Activated CD8-positive, alpha-beta T cell treated with anti-CD3 and anti-CD28 coated beads, Interleukin-2, amount 10 ng/mL, durations not matched to agents 7 days and 5 days (primary cell): ENCODE measurements around the gene PHACTR3. TPM values are rescaled to one million over a fixed set of nuclear protein-coding genes. Genes with fewer than 3 reads are reported as not detected.
A peak's percentile ranks its signal among the peaks of the same experiment; 100 is the strongest.

ENCODE experiments used
- ATAC-seq: fragments of 150-1000 bp; cut with Tn5 transposase; one replicate; pipeline ENCODE4 v1.10.0; 2021; ENCODE audit warnings: moderate library complexity
- CTCF ChIA-PET: fragments of 350-600 bp; sonication (Branson Sonifier 250); formaldehyde crosslinking; loops from one replicate; lab custom pipeline; 2021; ENCODE audit warnings: antibody characterized with exemption; lab: Charles Lee
- POLR2A ChIA-PET: fragments of 350-600 bp; sonication (Branson Sonifier 250); formaldehyde crosslinking; loops from one replicate; lab custom pipeline; 2021; ENCODE audit warnings: antibody characterized with exemption; lab: Charles Lee
- DNase-seq: peaks from one replicate; pipeline ENCODE4 v3.0.0-alpha.2; 2020
- H3K27ac Mint-ChIP-seq: one replicate; pipeline ENCODE4 v1.8.0; 2021; ENCODE audit warnings: mild to moderate bottlenecking, mixed read lengths
- H3K27me3 Mint-ChIP-seq: one replicate; pipeline ENCODE4 v1.8.0; 2021; ENCODE audit warnings: low read depth, mixed read lengths
- H3K36me3 Mint-ChIP-seq: one replicate; pipeline ENCODE4 v1.8.0; 2021; ENCODE audit warnings: low read depth, mixed read lengths
- H3K4me1 Mint-ChIP-seq: one replicate; pipeline ENCODE4 v1.8.0; 2021; ENCODE audit warnings: low read depth, mixed read lengths
- H3K4me3 Mint-ChIP-seq: one replicate; pipeline ENCODE4 v1.8.0; 2021; ENCODE audit warnings: mild to moderate bottlenecking, mixed read lengths
- H3K9me3 Mint-ChIP-seq: one replicate; pipeline ENCODE4 v1.8.0; 2022; ENCODE audit warnings: mixed read lengths; ENCODE audit not compliant: insufficient read depth
- total RNA-seq, 2 experiments: library from RNA; stranded (reverse); gene quantifications; one replicate each; pipeline ENCODE4 v1.2.3, GENCODE V29; 2021

Gene PHACTR3
- total RNA-seq, 2 experiments from 2014 or later: not detected

- H3K27ac Mint-ChIP-seq: no peak overlapping the region
- no peaks in the 10 kb centered on the region for H3K27me3 Mint-ChIP-seq
- DNase-seq (no peak), ATAC-seq (no peak)
- CTCF ChIA-PET: interaction anchor here (1.4 kb wide), 1 partner anchor 72 kb away, joined by 4 read pairs; no protein-coding TSS in a partner anchor
- POLR2A ChIA-PET: no interaction called here
- no peak overlapping the region for H3K4me3 Mint-ChIP-seq
- H3K4me1 Mint-ChIP-seq: no peaks in the 10 kb centered on the region
- H3K36me3 Mint-ChIP-seq: no peaks in the 10 kb centered on the region
- no peaks in the 10 kb centered on the region for H3K9me3 Mint-ChIP-seq
Observed at GRCh38 chr20:59777814-59778575, 173.7 kb downstream of the PHACTR3 start.

- H3K4me3 Mint-ChIP-seq: no peak overlapping the region
- no peak for DNase-seq
- no peak overlapping the region for H3K27ac Mint-ChIP-seq
- ChIA-PET CTCF (no interaction called here), POLR2A (no interaction called here)
- H3K9me3 Mint-ChIP-seq: no peaks in the 10 kb centered on the region
- H3K27me3 Mint-ChIP-seq: no peaks in the 10 kb centered on the region
- H3K36me3 Mint-ChIP-seq: no peaks in the 10 kb centered on the region
- H3K4me1 Mint-ChIP-seq: no peaks in the 10 kb centered on the region
- ATAC-seq: no peak
Observed at GRCh38 chr20:59778615-59779200, 174.4 kb downstream of the PHACTR3 start.

GRCh38 chr20:59779656-59780380, 175.5 kb downstream of the PHACTR3 start:
- H3K27ac Mint-ChIP-seq: no peak overlapping the region
- no peaks in the 10 kb centered on the region for H3K4me1 Mint-ChIP-seq
- H3K36me3 Mint-ChIP-seq: no peaks in the 10 kb centered on the region
- no peak for DNase-seq
- no peaks in the 10 kb centered on the region for H3K9me3 Mint-ChIP-seq
- ChIA-PET CTCF (no interaction called here), POLR2A (no interaction called here)
- H3K4me3 Mint-ChIP-seq: no peak overlapping the region
- H3K27me3 Mint-ChIP-seq: no peaks in the 10 kb centered on the region
- no peak for ATAC-seq

- no peaks in the 10 kb centered on the region for H3K36me3 Mint-ChIP-seq
- DNase-seq (no peak), ATAC-seq (no peak)
- POLR2A ChIA-PET: no interaction called here
- no peaks in the 10 kb centered on the region for H3K9me3 Mint-ChIP-seq
- CTCF ChIA-PET: interaction anchor here (2.5 kb wide), 1 partner anchor 70 kb away, joined by 11 read pairs; no protein-coding TSS in a partner anchor
- no peak overlapping the region for H3K27ac Mint-ChIP-seq
- no peaks in the 10 kb centered on the region for H3K27me3 Mint-ChIP-seq
- no peaks in the 10 kb centered on the region for H3K4me1 Mint-ChIP-seq
- H3K4me3 Mint-ChIP-seq: no peak overlapping the region
Observed at GRCh38 chr20:59780494-59781185, 176.3 kb downstream of the PHACTR3 start.

GRCh38 chr20:59781226-59781625, 176.9 kb downstream of the PHACTR3 start:
- Mint-ChIP-seq H3K9me3 (no peaks in the 10 kb centered on the region), H3K27ac (no peak overlapping the region), H3K4me1 (no peaks in the 10 kb centered on the region), H3K36me3 (no peaks in the 10 kb centered on the region), H3K27me3 (no peaks in the 10 kb centered on the region), H3K4me3 (no peak overlapping the region)
- DNase-seq (no peak), ATAC-seq (no peak)
- POLR2A ChIA-PET: no interaction called here
- CTCF ChIA-PET: interaction anchor here (2.5 kb wide), 1 partner anchor 69 kb away, joined by 11 read pairs; no protein-coding TSS in a partner anchor

GRCh38 chr20:59782986-59783640, 178.8 kb downstream of the PHACTR3 start:
- peak; percentile 59 for DNase-seq
- CTCF ChIA-PET: interaction anchor here (0.6 to 1.9 kb wide), 5 partner anchors 65 to 172 kb away, joined by 3 to 8 read pairs (median 3); no protein-coding TSS in a partner anchor

GRCh38 chr20:59783641-59784010, 179.3 kb downstream of the PHACTR3 start:
- no peak overlapping the region for H3K4me3 Mint-ChIP-seq
- no peak for ATAC-seq
- H3K4me1 Mint-ChIP-seq: no peaks in the 10 kb centered on the region
- no peaks in the 10 kb centered on the region for H3K36me3 Mint-ChIP-seq
- ChIA-PET POLR2A (no interaction called here), CTCF (interaction anchor here (0.6 to 1.9 kb wide), 5 partner anchors 64 to 172 kb away, joined by 3 to 8 read pairs (median 3); no protein-coding TSS in a partner anchor)
- H3K27me3 Mint-ChIP-seq: no peaks in the 10 kb centered on the region
- no peak overlapping the region for H3K27ac Mint-ChIP-seq
- DNase-seq: no peak
- no peaks in the 10 kb centered on the region for H3K9me3 Mint-ChIP-seq

More at GRCh38 chr20:59782986-59783640, 178.8 kb downstream of the PHACTR3 start:
- Mint-ChIP-seq H3K36me3 (no peaks in the 10 kb centered on the region), H3K9me3 (no peaks in the 10 kb centered on the region), H3K4me1 (no peaks in the 10 kb centered on the region), H3K4me3 (no peak overlapping the region), H3K27ac (no peak overlapping the region), H3K27me3 (no peaks in the 10 kb centered on the region)
- POLR2A ChIA-PET: no interaction called here
- peak; percentile 57 for ATAC-seq

- ChIA-PET POLR2A (no interaction called here), CTCF (interaction anchor here (1.3 to 1.9 kb wide), 3 partner anchors 64 to 68 kb away, joined by 3 to 8 read pairs (median 8); no protein-coding TSS in a partner anchor)
- H3K4me1 Mint-ChIP-seq: no peaks in the 10 kb centered on the region
- ATAC-seq (no peak), DNase-seq (no peak)
- H3K9me3 Mint-ChIP-seq: no peaks in the 10 kb centered on the region
- no peak overlapping the region for H3K4me3 Mint-ChIP-seq
- H3K27me3 Mint-ChIP-seq: peaks cover 3% of the 10 kb centered on the region
- no peaks in the 10 kb centered on the region for H3K36me3 Mint-ChIP-seq
- H3K27ac Mint-ChIP-seq: no peak overlapping the region
Observed at GRCh38 chr20:59784365-59784764, 180.0 kb downstream of the PHACTR3 start.

GRCh38 chr20:59784791-59785668, 180.7 kb downstream of the PHACTR3 start:
- ChIA-PET POLR2A (no interaction called here), CTCF (interaction anchor here (1.3 to 1.9 kb wide), 2 partner anchors 65 to 67 kb away, joined by 3 to 8 read pairs; no protein-coding TSS in a partner anchor)
- H3K4me3 Mint-ChIP-seq: no peak overlapping the region

GRCh38 chr20:59785669-59785959, 181.3 kb downstream of the PHACTR3 start:
- Mint-ChIP-seq H3K27ac (no peak overlapping the region), H3K9me3 (no peaks in the 10 kb centered on the region), H3K4me1 (no peaks in the 10 kb centered on the region), H3K27me3 (peaks cover 6% of the 10 kb centered on the region), H3K4me3 (no peak overlapping the region), H3K36me3 (no peaks in the 10 kb centered on the region)
- ChIA-PET CTCF (no interaction called here), POLR2A (no interaction called here)
- DNase-seq (no peak), ATAC-seq (no peak)

More at GRCh38 chr20:59784791-59785668, 180.7 kb downstream of the PHACTR3 start:
- H3K9me3 Mint-ChIP-seq: no peaks in the 10 kb centered on the region
- no peak overlapping the region for H3K27ac Mint-ChIP-seq
- DNase-seq (no peak), ATAC-seq (no peak)
- H3K36me3 Mint-ChIP-seq: no peaks in the 10 kb centered on the region
- peaks cover 6% of the 10 kb centered on the region for H3K27me3 Mint-ChIP-seq
- H3K4me1 Mint-ChIP-seq: no peaks in the 10 kb centered on the region
